GM19452 (cell line): Measurements from ENCODE around the gene MRPL45.

Experiments
- ATAC-seq: cut with Tn5 transposase; IDR thresholded peaks from one replicate; pipeline ENCODE4 v1.9.1; 2021; ENCODE audit not compliant: unreplicated experiment

Gene MRPL45

DNA sequence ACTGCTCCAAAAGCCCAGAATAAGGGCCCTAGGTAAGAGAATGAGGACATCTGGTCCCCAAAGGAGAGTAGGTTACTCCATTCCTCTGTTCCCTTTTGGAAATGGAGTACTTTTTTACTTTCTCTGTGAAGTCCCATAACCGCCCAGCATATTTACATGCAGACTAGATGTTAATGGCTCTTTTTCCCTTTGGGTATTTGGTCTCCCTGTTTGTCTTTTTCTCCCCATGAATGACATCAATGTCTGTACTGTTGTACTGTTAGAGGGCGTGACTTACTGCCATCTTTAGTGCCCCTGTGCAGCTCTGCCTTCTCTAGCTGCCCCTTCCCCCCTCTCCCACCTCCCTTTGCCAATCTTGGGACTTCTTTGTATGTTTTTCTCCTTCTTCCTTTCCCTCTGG is 27.8 kb downstream of the MRPL45 start:
- ATAC-seq: no peak

DNA sequence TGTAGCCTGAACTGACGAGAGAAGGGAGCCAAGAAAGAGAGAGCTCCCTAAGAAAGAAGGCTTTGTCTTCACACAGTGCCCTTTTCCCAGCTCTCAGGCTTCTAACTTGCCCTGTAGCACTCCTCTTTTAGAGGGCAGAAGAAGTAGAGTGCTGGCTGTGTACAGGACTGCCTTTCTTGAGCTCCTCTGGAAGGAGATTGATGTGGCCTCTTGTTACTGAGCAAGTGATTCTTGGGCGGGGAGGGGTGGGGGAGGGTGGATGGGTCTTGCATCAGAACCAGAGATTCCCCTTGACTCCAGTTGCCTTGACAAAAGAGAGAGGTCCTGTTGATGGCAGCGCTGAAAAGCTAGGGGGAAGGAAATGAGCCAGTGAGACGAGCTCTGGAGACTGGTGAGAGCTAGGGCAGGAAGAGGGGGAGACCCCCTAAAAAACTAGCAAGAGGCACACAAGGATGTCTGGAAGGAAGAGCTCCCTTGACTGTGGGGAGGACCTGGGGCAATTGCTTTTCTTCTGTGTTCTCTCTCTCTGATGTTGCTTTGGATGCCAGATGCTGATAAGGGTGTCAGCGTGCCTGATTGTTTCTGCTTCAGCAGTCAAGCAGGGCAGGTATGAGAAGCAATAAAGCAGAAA is 28.4 kb downstream of the MRPL45 start:
- ATAC-seq: no peak

DNA sequence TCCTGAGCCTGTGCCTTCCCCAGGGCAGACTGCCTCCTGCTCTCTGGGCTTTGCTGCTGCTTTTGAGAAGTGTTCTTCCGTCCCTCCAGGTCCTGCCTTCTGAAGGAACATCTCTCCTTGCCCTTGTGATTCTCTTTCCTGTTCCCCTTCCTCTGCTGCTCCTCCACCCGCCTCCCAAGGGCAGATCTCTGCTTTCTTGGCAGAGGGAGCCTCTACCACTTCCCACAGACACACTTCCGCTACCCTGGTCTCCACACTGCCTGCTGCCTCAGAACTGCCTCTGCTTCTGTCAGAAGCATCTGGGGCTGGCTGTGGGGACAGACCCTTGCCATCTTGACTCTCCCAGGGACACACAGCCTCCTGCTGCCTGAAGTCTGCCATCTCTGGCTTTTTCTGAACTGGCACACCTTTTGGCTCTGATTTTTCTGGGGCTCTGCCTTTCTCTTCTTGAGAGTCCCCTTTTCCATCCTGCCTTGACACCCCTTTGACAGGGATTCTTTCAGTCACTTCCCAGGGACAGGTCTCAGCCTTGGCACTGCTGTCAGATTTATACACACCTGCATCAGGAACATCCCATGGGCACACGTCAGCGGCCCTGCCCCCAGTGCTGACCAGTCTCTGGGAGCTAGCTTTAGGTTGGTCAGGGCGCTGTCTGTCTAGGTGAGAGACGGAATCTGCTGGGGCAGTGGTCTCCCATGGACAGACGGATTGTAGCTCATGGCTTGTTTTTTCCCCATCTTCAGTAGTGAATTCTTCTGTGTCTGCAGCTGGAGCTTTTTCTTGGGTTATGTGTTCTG is 30.2 kb downstream of the MRPL45 start:
- no peak for ATAC-seq

DNA sequence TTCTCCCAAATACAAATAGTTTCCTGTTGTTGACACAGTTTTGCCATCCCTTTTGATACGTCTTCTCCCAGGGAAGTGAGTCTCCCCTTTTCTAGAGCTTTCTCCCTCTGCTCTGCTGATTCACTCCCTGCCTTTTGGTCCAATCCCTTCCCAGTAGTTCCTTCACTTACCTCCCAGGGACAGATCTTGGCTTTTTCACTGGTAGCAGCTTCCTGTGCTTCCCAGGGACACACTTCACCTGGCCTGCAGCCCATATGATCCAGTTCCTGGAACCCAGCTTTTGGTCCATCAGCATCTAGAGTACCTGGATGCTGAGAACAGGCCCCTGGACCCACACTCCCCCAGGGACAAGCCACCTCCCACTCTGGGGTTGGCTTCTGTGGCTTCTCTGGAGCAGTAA is 31.0 kb downstream of the MRPL45 start:
- ATAC-seq: no peak

DNA sequence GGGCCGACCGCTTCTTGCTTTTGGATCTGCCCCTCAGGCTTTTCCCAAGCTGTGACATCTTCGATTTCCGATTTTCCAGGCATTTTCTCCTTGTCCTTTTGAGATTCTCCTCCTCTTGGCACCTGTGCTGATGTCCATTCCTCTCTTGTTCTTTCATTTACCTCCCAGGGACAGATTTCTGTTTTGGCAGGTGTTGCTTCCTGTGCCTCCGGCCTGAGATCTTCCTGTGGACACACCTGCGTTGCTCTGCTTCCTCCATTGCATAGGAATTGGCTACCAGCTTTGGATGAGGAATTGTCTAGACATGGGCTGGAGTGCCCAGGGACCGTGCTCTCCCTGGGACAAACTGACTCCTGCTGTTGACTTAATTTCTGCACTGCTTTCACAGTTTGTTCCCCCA is 31.7 kb downstream of the MRPL45 start:
- ATAC-seq: no peak

DNA sequence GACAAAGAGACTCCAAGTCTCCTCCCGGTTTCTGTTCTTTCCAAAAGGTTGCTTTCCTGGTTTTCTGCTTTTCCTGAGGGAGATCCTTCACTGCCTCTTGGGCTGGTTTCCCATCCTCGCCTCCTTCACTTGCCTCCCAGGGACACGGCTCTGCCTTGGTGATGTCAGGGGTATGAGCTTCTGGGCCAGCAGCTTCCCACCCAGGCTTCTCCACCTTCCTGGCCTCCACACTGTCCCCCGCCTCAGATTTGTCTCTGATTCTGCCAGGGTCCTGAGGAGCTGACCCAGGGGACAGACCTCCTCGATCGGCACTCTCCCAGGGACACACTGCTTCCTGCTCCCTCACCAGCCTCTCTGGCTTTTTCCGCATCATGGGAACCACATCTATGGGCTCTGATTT is 32.3 kb downstream of the MRPL45 start:
- ATAC-seq: no peak

DNA sequence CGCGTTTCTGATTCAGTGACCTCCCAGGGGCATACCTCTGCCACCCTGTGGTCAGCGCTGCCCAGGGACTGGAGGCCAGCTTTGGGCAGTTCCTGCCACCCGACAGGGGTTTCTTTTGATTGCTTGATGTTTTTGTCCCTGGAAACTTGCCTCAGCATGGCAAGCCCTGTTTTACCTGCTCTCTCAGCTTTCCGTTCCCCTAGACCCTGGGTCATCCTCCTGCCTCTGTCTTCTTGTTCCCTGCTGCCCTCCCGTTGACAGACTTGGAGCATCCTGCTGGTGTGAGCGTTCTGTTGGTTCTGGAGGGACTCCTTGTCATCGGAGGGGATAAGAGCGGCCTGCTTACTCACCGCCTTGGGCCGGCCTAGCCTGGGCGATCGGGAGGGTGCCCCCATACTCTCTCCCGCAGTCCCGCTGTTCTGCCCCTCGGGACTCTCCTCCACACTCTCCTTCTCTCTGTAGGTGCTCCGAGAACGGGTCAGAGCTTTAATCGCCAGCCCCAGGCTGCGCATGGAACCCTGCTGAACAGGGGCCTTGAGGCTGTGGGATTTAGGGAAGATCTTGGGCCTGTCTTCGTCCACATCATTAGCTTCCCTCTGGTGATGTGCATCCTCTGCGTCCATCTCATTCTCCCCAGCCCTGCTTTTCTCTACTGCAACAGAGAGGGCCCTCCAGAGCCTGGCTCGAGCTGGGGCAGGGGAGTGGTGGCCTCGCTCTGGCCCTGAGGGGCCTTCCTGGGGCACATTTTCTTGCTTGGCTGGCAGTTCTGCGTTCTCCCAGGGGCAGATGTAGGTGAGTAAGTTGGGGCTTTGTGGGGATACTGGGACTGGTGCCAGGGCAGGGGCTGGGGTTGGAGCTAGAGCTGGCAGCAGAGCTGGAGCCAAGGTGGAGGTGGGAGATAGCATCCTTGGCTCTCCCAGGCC is 33.1 kb downstream of the MRPL45 start:
- no peak for ATAC-seq

DNA sequence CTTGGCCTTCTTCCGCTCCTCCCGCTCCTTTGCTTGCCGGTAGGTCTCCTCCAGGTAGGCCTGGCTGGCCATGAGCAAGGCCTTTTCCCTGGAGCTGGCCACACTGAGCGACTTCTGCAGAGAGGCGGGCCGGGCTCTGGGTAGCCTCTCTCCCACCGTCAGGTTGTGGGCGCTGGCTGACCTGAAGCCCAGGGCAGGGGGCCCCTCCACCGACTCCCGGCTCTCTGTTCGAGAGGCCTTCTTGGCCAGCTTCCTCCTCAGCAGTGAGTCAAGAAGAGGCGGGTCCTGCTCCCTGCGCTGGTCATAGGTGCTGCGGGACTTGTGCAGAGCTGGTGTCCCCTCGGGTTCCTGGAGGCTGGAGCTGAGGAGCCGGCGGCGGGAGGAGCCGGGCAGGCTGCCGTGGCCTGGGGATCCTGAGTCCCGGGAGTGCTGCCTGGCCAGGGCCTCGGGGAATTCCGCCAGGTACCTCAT is 34.0 kb downstream of the MRPL45 start:
- ATAC-seq: no peak

GRCh38 chr17:38332735-38333134 is 35.8 kb downstream of the MRPL45 start:
- ATAC-seq: no peak

GRCh38 chr17:38333635-38334295 is 36.8 kb downstream of the MRPL45 start:
- no peak for ATAC-seq

DNA sequence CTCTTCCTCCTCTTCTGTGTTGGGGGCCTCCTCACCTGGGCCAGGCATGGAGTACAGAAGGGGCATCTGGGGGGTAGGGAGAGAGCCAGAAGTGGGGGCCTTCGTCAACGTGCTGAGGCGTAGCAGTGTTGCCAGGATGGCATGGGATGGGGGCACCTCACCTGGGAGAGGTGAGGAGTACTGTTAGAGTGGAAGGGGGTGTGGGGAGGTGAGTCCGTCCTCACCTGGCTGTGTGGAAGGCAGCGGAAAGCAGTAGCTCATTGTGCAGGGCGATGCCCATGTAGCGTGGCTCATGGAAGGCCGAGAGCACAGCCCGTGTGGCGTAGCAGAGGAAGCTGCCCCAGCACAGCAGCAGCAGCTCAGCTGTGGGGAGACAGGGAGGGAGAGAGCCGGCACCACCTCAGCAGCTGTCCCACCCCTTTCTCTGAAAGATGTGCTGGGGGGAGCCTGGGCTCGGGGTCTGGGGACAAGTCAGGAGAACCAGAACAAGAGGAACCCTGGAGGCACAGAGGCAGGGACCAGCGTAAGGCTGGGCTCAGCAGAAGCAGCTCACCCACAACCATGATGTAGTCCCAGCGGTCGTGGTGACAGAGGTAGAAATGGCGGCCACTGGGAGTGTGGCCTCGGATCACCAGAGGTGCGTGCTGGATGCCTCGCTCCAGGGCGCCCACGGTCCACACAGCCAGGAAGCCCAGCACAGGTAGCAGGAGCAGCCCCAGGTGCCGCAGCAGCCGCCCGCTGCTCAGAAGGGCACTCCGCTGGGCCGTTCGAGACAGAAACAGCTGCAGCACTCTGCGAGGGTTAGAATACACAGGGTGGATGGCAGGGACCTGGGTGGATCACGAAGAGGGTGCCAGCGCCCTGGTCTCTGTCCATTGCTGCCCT is 37.8 kb downstream of the MRPL45 start:
- no peak for ATAC-seq

DNA sequence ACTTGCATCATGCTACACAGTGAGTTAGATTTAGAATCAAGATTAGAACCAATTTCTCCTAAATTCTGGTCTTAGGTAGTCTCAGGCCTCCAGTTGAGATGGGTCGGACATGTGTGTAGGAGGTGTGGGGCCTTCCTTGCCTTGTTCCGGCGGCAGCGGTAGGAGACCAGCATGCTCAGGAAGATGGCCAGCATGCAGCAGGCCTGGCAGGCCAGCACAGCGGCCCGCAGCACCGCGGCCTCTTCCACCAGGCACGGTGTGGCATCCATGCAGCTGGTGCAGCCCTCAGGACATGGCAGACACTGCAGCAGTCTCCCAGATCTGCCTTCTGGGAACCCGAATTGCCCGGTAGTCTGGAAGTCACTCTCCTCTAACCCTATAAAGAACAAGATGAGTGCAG is 39.9 kb downstream of the MRPL45 start:
- no peak for ATAC-seq

DNA sequence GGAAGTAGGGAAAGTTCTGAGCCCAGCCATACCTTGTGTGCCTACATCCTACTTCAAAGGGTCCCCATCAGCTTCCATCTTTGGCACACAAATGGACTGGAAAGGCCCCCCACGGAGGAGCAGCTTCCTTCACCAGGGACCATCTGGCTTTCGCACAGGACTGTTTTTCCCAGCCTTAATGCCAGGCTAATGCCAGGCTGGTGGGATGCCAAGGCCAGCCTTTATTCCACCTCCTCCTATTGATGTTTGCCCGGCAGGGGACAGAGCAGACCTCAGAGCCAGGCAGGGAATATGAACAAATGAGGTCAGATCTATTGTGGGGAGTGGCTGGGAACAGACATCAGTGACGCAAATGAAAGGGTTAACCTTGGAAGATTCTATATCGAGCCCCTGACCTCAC is 41.1 kb downstream of the MRPL45 start:
- ATAC-seq: no peak

DNA sequence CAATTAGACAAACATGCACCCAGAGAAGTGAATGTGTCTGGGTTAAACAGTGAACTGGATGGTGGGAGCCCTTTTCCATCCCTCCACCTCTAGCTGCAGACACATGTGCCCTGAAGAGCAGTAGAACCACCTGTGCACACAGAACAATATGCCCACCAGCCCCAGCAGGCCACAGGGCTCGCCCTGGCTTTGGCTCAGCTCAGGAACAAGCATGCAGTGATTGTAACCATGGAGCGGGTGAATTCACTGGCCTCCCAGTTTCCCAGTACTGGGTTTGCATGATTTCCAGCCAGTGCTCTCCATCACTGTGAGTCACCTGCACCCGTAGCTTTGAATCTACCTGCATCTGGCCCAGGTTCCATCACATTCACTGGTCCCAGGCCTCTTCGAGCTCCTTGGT is 41.6 kb downstream of the MRPL45 start:
- ATAC-seq: no peak

- ATAC-seq: no peak
These were observed 42.9 kb downstream of the MRPL45 start for GRCh38 chr17:38339891-38340290.

DNA sequence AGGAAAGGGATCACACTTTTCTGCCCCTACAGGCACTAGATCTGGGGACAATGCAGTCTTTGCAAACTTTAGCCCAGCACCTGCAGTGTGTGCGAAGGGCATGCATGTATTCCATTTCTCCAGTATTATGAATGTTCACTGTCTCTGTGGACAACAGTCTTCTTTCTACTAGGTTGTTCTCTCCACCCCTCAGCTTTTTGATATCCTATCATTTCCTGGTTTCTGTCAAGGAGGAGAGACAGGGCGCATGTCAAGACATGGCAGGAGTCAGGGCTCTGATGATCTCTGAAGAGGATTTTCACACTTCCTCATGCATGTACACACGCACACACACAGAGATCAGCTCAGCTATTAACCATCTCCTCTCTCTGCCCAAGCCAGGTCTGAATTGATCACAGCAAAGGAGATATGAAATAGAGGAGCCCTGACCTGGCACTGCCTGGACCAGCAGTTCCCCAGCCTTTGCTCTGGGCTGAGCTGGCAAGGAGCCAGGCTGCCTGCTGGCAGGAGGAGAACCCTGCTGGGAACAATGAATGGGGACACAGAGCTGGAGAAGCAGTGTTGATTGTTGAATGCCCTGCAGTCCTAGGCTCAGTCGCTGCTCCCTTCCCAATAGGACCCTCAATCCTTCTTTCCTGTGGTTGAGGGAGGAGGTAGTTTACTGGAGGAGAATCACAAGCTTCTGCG is 44.2 kb downstream of the MRPL45 start:
- no peak for ATAC-seq

GRCh38 chr17:38342886-38343607 is 46.1 kb downstream of the MRPL45 start:
- no peak for ATAC-seq

DNA sequence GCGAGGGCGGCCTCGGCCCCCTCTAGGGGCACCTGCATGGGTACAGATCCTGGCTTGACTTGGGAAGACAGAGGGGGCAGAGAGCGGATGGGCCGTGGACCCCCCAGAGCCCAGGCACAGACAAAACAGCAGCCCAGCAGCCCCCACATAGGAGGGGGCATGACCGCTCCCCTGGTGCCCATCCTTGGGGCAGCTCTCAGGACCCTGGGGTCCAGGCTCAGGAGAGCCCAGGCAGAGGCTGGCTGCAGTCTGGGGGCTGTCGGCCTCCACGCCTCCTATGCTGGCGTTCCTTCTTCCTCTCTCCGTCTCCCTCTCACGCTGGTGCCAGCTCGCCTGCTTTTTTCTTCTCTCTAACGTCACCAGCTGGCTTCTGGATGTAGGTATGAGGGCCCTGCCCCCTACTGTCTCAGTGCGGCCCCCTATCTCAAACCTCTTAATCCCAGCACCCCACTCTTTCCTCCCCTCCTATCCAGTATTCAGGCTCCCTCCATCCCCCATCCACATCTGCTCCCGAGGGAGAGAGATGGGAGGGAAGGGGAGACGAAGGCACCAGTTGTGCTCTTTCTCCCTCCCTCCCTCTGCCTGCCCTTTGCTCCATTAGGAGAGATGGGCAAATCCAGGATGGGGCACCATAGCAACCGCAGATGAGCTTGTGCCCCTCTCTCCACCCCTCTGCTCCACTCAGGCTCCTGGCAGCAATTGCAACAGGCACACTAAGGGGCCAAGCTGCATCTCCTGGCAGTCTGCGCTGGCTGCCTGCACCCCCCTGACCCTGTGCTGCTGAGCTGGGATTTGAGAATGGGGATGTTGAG is 46.8 kb downstream of the MRPL45 start, which contains the start of gene GPR179:
TSS of gene GPR179 (minus strand) at position 349 of the 812 bp plus-strand sequence. CDS start at position 182, 167 bp downstream.
- ATAC-seq: no peak
